ENCODE results near the gene TMPRSS11E. TPM values are rescaled to one million over a fixed set of nuclear protein-coding genes. Genes with fewer than 3 reads are reported as not detected.

The TMPRSS11E gene
- total and polyA plus RNA-seq, 10 of the 15 experiments (the other 5 are each of a cell fraction or from before 2014, with no cell fraction given), result not detected

- peak; percentile 46 for TF ChIP-seq SKIL (IDR thresholded peaks at IDR 0.05; ENCODE audit: low read depth, poor library complexity, severe bottlenecking)
Measured at GRCh38 chr4:68498413-68499007, 51.2 kb downstream of the TMPRSS11E start (continued).

GRCh38 chr4:68499021-68499420 lies 51.8 kb downstream of the TMPRSS11E start:
- H3K9ac ChIP-seq (ENCODE audit: control insufficient read depth, insufficient read depth, low read length), result no peak overlapping the region
- POLR2A ChIA-PET, result no interaction called here
- CTCF ChIA-PET, result interaction anchor here (0.7 to 3.4 kb wide), 25 partner anchors 15 to 1224 kb away, joined by 3 to 22 read pairs (median 5); no protein-coding TSS in a partner anchor
- H3K4me2 ChIP-seq (ENCODE audit: control insufficient read depth, insufficient read depth), result no peak overlapping the region
- BruUV-seq (replicated peaks), result no TSS peak
- no peaks in the 10 kb centered on the region for H4K20me1 ChIP-seq (ENCODE audit: control insufficient read depth, insufficient read depth)
- peak; percentile 33; the same call in 1 of the 3 replicates for ATAC-seq
- no peaks in the 10 kb centered on the region for H3K36me3 ChIP-seq (ENCODE audit: control insufficient read depth in 2 of 2, insufficient read depth in 2 of 2, low read length in 1 of 2)
- in situ Hi-C loops (cut with MboI), result loop anchor here (25.0 kb wide), 2 partner anchors 663 to 1113 kb away; no protein-coding TSS in a partner anchor
- FAIRE-seq, result no peak
- RAD21 ChIA-PET (ENCODE audit: unreplicated experiment), result interaction anchor here (0.8 to 2.1 kb wide), 8 partner anchors 174 to 671 kb away, joined by 3 to 18 read pairs (median 6); no protein-coding TSS in a partner anchor
- no peaks in the 10 kb centered on the region for H3K9me3 ChIP-seq (replicated peaks; ENCODE audit: control insufficient read depth, insufficient read depth, low read length)
- H2AFZ ChIP-seq (ENCODE audit: control insufficient read depth, low read depth, low read length), result no peak overlapping the region
- SMC1A ChIA-PET (ENCODE audit: uncharacterized antibody, unreplicated experiment), result interaction anchor here (0.8 to 3.0 kb wide), 22 partner anchors 9 to 1378 kb away, joined by 3 to 37 read pairs (median 4); no protein-coding TSS in a partner anchor
- H3K27me3 ChIP-seq (replicated peaks in 1 of 2; ENCODE audit: control insufficient read depth in 2 of 2, insufficient read depth in 2 of 2, low read length in 1 of 2), result no peaks in the 10 kb centered on the region
- H3K79me2 ChIP-seq (ENCODE audit: control insufficient read depth, insufficient read depth, low read length), result no peaks in the 10 kb centered on the region
- H3K4me3 ChIP-seq, result no peak overlapping the region
- intact Hi-C loops (cut with micrococcal nuclease; ENCODE audit: unreplicated experiment), result loop anchor here (10.0 kb wide), 3 partner anchors 306 to 556 kb away; no protein-coding TSS in a partner anchor
- H3K27ac ChIP-seq (ENCODE audit: control insufficient read depth, insufficient read depth), result no peak overlapping the region
- WGBS (ENCODE audit: insufficient coverage, insufficient replicate concordance, low lambda C conversion rate, missing lambda C conversion rate), result 74% methylated on average over 4 of the region's 4 CpGs
- no peak for DNase-seq (ENCODE audit: low read depth, low spot score)
- 0 out of 2 replicates have a peak, but pooled peaks cover 3% of the 10 kb centered on the region for H3K4me1 ChIP-seq (ENCODE audit: control insufficient read depth, insufficient read depth, low read length)
- TF ChIP-seq BCL3 (IDR thresholded peaks at IDR 0.05; ENCODE audit: borderline replicate concordance, insufficient read depth, low read depth, low read length, poor library complexity, severe bottlenecking), result no peak
- TF ChIP-seq IRF5 (IDR thresholded peaks at IDR 0.05; ENCODE audit: borderline replicate concordance), result no peak
- TF ChIP-seq SIN3A (IDR thresholded peaks at IDR 0.05; ENCODE audit: low read depth, low read length), result no peak
- no peak for TF ChIP-seq ASH2L (IDR thresholded peaks at IDR 0.05; ENCODE audit: borderline replicate concordance, low read depth)
- no peak for TF ChIP-seq HDAC2 (IDR thresholded peaks at IDR 0.05)
- no peak for TF ChIP-seq ZNF207 (IDR thresholded peaks at IDR 0.05; ENCODE audit: borderline replicate concordance)
- no peak for TF ChIP-seq YY1 (IDR thresholded peaks at IDR 0.05; ENCODE audit: low read depth, low read length)
- TF ChIP-seq KAT2A (conservative IDR thresholded peaks at IDR 0.05; ENCODE audit: control insufficient read depth, low read depth, low read length), result no peak
- TF ChIP-seq SMAD5 (IDR thresholded peaks at IDR 0.05; ENCODE audit: low read depth), result no peak
- TF ChIP-seq CHD4 (IDR thresholded peaks at IDR 0.05), result no peak
- TF ChIP-seq RELB (IDR thresholded peaks at IDR 0.05; ENCODE audit: low read depth), result no peak
- TF ChIP-seq KDM1A (IDR thresholded peaks at IDR 0.05; ENCODE audit: borderline replicate concordance), result no peak
- TF ChIP-seq PAX8 (IDR thresholded peaks at IDR 0.05), result no peak
